Left forelimb (tissue), 1 donor: ENCODE results near the gene SIM1.

Source experiments
- DNase-seq: peaks from one replicate; pipeline ENCODE4 v3.0.0-alpha.2; 2018; ENCODE audit warnings: low spot score

Gene SIM1

DNA sequence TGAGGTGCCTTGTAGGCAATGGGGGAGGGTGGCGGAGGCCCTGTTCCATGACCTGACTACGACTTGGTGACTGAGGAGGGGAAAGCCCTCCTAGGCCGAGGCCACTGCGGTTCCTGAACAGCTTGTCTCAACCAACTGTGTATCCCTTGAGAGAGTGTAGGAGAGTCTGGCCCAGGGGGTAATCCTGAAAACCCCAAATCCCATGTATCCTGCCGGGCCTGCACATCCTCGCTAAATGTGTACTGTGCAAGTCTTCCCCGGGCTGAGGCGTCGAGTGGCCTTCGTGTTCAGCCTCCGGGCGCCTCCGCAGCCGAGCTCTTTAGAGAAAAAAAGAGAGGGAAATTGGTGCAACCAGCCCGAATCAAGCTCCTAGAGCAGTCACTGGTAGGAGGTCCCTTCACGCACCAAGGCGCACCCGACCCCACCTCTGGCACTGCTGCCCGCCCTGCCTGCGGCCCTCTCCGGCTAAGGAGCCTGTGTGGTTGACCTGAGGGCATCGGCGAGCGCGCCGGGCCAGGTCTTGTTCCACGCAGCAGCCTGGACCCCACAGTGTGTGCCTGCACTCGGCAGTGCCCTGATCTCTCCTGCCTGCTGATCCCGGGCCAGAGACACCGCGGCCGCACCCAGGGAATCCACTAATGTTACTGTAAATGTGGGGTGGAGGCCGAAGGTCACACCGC lies 7.3 kb downstream of the SIM1 start:
- DNase-seq = no peak

DNA sequence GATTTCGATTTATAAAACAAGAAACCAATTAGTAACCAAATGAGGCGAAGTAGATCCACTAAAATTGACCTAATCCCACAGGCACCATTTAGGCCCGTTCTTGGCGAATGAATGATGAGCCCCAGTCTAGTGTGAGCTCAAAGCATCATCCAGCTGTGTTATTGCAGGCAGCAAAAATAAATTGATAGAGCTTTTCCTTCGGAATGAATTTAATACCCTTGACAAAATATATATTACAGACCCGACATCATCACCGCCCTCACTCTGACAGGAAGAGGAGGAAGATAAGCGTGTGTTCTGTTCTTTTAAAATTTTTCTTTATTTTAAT lies 7.8 kb downstream of the SIM1 start:
- DNase-seq = no peak

DNA sequence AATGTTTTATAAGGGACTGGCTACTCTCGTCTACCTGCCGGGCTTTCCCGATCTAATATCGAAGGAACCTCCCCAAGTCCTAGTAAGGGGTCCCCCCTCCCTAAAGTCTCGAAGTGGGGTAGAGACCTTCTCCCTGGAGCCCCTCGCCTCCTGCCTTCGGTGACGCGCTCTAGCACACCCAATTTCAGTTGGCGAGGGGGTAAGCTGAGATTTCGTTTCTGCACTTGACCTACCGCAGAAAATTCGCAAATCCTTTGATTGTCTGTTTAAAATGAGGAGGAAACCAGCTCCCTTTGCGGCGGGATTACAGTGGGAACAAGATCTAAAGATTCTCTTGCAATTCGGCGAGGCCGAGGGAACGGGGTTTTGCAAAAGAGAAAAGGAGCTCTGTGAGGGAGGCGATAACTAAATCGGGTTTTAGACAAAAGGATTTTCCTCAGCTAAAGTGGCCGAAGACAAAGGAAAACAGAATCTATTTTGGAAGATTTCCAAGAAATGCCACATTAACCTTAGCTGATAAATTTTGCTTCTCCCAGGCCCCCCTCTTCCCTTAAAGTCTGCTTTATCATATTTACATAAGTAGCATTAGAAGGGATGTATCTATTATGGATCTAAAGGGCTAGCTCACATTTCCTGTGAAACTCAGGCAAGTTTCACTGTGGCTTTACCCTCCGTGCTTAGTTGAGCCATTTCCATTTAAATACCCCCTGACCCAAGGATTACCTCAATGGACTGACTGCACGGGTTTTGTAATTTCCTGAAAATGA lies 8.4 kb downstream of the SIM1 start:
- no peak for DNase-seq

DNA sequence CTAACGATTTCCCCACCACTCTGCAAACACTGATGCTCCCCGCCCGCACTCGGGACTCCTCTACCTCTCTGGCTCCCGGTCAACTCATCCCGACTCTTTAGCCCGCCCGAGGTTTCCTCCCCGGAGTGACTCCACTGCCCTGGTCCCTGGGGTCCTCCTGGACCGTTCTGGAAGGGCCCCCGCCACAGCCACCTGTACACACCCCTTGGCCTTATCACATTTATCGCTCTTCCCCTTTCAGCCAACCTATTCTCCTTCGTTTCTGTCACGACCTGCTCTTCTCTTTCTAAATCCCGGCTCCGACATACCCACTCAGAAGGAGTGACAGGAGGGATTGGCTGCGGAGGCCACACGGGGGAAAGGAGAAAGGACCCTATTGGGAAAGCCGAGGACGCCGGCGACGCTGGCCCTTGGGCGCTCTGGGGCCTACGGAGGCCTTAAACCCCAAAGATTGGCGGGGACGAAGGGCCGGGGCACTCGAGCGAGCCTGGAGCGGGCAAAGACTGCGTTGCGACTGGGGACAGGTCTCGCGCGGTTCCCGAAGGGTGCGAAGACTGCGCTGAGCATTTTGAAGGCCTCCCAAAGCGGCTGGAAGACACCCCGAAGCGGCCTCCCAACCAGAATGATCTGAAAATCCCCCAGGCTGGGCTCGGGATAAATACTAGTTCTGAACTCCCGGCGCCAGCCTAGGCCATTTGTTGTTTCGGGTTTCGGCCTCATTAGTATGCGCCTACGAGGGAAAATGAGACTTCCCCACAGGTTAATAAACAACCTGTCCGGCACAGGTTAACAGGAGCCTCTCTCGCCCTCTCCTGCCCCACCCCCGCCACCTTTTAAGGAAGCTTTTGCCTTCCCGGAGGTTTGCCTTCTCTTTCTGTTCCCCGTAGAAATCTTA lies 9.2 kb downstream of the SIM1 start:
- DNase-seq = no peak

DNA sequence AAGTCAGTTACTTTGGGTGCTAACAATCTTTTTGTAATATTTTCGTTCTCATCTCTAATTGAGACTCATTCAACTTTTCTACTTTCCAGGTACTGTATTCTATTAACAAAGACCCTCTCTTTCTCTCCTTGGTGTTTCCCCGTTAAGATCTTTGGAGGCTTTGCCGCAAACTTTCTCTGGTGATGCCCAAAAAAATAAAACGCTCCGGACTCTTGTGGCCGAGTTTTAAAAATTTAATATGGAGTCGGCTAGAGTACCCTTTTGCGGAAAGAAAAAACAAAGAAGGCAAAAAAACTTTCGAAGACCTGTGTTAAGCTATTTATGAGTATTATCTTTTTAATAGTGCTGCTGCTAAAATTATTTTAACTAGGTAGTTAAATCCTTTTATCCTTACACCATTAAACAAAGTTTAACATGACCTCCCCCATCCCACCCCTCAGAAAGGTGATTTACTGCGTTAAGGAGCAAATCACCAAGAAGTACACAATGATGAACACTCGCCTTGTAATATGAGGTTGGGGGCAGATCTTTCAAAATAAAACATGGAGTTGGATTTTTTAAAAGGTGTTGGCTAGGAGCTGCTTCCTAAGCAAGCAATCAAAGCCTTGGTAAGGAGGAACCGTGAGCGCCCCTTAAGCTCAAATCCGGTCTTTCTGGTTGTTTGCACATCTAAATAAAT lies 10.0 kb downstream of the SIM1 start:
- no peak for DNase-seq

DNA sequence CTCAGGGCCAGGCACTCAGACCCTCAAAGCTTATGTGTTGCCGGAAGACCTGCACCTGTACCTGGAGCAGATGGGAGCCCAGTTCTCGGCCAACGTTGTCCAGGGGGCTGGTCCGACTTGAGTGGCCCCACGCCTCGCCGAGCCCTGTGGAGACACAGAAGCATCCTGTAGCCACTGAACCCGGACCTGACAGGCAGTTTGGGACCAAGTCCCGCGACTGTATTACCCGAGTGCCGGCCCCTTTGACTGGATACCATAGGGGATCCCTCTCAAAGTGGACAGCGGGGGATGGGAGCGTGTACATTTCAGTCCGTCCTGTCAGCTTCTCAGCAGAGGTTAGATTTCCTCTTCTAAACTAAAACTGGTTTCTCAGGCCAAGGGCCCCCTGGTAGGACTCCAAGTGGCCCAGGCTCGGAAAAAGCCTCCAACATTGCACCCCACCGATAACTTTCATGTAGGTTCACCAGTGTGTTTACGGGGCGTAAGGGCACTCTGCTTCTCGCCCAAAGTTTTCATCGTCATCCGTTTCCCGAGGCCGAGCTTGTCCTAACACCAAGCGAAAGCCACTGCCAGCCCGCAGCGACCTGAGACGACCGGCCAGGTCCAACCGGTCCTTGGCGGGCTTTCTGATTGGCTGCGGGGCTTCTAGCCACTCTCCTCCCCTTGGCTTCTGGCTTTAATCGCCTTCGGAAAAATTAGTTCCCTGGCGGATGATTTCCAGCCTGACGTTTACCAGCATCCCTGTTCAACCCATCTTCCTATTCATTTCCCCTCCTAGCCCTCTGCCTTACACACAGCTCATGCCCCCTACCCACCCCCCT lies 10.8 kb downstream of the SIM1 start:
- no peak for DNase-seq

DNA sequence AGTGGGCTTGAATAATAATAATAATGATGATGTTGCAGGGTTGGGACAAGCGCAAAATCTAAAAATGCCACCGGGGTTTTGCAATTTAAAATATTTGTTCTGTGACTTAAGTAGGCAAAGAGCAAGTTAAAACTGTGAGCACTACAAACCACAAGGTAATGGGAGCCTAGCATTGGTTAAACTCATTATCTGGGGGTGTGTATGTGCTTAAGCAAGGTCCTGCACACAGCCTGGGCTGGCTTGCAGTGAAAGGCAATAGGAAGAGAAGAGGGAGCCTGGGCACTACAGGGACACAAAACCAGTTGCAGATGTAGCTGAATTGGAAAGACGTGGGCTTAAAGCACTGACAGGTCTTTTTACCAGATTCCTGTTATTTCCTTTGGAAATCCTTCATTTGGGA lies 11.7 kb downstream of the SIM1 start:
- no peak for DNase-seq

DNA sequence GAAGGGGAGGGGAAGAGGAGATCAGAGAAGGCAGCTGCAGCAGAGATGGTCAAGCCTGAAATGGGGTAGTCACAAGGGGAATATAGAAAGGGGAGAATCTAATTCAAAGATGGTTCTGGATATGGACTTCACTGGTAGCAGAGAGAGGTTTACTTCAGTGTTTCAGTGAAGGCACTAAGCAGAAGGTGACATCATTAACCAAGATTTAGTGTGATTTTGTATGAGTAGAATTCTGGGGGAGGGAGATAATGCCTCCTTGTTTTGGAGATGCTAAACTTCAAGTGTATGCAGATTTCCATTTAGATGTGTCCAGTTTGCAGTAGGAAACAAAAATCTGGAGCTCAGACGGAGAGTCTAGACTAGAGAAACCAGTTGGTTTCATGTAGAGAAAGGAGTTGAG lies 13.1 kb downstream of the SIM1 start:
- no peak for DNase-seq

DNA sequence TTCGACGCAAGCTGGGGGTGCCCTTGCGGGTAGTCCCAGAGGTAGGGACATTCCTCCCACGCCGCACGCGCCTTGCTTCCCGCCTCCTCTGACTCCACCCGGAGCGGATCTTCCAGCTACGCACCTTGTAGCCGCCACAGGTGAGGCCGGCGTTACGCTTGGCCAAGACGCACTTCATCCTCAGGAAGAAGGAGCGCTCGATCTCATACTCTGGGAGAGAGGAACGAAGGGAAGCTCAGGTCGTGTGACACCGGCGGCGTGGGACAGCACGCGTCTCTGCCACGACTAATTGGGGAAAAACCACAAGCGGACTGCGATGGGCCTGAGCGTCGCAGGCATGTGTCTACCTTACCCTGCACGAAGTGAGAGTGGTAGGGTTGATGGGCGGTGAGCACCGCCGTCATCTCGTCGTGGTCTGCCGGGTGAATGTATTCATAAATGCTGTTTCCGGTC lies 15.5 kb downstream of the SIM1 start:
- DNase-seq = no peak

DNA sequence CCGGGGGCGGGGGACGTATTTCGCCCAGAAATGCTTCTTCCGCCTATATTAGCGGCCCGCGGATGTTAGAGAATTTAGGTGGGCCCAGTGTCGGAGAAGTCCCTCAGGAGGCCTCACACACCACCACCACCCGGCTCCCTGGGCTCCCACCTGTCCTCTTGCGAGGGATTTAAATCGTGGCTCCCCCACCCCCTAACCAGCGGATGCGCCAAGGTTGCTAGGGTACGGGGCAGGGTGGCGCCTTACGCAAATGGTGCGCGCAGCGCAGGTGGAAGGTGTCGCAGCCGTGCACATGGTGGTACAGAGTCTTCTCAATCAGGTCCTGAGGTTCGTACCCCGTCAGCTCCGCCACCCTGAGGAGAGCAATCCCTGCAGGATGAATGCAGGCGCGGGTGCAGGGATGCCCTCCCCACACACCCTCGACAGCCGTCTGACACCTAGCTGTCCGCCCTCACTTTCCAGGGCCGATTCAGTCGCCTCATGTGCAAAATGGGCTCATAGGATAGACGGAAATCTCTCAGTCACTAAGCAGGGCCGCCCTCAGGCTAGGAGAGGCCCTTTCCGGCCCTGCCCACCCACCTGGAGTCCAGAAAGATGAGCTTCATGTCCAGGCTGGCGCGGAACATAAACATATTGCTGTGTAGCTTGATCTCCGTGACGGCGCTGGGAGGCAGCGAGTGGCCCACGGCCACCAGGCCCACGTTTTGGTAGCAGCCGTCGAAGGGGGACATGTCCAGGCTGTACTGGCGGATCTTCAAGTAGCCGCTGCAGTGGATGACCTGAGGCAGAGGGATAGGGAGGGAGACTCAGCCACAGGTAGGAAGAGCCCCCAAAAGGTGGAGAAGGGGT lies 16.6 kb downstream of the SIM1 start:
- no peak for DNase-seq

DNA sequence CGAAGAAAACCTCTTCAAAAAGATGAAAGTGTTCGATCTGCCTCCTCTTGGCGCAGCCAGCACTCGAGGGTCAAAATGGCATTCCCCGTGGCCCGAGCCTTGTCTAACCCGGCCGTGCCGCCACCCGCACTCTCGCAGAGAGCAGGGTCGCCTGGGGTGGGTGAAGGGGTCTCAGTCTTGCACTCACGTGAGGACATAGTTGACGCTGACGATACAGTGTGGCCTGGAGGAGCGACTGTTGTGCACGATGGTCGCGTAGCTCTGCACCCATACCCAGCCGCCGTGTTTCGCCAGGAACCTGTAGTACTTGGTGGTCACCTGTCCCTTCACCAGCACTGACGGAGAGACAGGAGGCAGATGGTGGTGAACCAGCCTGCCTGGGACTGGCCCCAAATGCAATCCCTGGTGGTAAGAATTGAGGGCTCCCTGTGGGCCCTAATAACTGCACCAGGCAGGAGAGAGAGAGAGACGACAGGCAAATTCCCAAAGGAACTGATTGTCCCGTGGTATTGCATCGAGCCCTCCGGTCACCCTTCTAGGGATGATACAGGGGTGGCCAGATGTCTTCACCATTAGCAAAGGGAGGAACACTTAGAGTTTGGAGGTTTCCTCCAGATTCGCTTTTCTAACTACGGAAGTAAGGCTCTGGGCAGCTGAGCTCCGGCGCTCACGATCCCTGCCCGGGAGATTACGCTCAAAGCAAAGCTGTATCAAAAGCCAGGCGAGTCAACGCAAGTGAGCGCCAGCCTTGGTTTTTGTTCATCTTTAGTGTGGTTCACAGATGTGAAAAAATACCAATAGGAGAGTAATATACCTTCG lies 17.4 kb downstream of the SIM1 start:
- no peak for DNase-seq

DNA sequence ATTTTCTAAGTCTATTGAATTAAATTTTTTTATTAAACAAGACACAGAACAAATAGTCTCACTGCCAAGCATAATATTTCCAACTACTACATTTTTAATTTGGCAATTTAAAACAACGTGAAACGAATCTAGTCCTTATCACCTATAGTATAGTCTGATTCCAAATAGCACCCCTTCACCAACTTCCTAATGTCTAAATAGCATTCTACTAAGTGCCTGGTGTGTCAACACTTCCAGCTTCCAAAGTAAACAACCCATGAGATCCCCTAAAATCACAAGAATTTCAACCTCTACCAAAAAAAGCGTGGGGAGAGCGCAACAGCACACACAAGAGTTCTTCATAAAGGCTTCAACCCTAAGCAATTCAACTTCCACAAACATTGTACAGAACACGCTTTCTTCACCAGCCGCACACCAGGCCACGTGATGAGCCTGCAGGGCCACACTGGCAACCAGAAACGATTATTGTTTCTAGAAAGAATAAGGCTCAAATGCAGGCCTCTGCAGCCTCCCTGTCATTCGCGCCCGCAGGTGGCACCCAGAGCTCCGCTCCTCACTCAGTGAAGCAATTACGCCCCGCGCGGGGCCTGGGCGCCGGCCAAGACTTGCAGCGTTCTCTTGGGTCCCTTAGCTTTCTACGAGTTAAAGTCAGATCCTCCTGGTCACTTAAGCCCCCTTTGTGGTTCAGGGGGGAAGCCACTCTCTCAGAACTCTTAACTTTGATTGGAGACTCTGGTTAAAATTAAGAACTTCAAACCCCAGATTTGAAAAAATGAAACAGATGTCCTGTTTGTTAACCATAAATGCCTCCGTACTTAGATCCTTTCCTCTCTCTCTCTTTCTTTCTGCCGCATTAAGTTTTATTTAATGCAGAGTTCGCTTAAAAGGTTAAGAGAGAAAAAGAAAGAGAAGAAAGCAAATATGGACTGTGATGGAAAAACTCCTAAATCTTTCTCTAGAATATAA lies 18.3 kb downstream of the SIM1 start:
- no peak for DNase-seq

DNA sequence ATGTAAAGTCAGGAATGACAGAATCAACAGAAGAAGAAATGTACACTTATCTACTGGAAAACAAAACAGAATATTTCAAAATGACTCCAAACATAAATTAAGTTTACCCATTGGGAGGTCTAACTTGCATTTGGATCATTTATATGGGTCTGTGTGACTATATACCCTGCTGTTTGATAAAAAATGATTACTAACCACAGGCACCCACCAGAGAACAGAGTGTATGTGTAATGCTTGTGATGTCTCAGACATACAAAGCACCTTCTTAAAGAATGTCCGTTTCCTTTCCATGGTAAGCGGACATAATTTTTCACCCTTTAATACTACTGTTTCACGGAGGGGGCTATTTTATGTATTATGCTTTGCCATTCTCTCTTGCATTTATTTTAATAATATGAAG lies 19.2 kb downstream of the SIM1 start:
- DNase-seq = no peak

DNA sequence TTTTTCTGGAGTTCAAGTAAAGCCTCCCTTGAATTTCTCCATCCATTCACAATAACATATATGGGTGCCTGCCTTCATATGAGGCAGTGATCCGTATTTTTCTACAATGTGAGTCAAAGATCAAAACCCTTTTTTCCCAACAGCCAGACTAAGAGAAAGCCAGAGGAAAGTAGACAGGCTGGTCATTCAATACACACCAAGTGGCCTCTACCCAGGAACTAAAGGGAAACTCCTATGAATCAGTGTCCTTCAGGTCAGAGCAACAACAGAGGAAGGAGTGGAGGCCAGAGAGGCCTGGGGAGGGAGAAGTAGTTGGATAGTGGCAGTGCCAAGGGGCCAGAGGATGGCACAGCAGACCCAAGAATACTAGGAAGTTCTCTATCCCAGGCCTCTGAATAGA lies 23.8 kb downstream of the SIM1 start:
- no peak for DNase-seq

DNA sequence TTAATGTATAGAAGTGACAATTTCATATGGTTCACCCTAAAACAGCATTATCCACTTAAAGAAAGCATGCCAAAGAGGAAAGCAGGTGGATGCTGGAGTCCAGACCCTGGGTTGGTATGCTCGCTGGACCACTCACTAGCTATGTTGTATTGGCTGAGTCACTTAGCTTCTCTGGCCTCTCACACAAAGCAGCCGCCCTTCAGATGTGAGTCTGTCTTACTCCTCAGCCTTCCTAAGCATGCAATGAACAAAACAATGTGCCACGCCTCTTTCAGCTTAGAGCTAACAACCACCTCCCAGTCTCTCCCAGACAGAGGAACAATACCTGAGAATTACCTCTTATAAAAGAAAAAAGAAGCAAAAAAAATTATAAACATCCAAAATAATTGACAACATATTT lies 29.4 kb downstream of the SIM1 start:
- no peak for DNase-seq

DNA sequence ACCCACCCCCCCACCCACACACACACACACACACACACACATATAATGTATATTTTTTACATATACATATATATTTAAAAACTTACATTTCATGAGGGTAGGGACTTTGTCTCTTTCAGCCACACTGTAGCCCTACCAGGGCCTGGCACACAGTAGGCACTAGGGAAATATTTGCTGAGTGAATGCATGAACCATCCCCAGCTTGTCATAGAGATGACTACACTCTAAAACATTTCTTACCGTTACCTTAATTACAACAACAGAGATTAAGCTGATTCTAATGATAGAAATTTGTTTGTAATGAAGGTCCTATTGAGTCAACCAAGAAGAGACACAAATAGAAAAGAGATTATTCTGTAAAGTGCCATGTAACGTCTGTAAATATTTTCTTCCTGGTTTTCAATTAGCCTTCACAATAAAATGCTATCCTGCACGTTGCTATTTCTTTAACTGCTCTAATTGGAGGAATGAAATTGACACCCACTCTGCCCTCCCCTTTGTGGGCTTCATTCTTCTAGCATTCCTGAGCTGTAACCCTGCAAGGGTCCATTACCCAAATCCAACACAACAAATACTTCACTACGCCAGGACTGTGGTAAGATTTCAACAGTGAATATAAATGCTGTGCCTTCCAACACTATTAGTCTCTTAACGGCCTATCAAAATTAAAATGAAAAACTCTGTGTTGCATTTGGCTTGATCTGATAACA lies 30.8 kb downstream of the SIM1 start:
- DNase-seq = no peak

DNA sequence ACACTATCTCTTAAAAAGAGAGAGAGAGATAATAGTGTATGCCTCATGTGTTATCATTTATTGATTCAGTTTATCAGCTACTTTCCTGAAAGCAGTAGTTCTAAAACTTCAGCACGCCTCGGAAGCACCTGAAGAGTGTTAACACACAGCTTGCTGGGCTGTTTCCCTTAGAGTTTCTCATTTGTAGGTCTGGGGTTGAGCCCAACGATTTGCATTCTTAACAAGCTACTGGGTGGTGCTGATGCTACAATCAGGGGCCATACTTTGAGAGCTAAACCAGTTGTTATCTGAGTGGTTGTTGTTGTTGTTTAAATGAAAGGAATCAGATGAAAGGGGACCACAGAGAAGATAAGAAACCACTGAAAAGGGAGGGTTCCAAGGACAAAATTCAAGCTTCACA lies 32.6 kb downstream of the SIM1 start:
- no peak for DNase-seq

DNA sequence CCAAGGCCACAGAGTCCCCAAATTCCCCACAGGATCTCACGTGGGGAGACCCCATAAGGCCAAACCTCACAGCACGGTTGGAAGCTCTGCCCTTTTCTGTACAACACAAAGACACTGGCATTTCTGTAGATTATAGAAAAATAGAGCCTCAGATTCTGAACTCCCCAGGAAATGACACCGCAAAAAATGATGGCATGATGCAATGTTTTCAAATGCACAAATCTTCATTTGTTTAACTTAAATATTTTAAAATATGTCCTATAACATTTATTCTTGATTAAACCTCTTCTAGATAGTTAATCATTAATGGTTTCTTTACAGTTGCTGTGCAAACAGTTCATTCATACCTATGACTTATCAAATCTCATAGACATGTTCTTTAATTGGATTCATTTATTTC lies 33.8 kb downstream of the SIM1 start:
- no peak for DNase-seq
